GM11168 (cell line): Measurements from ENCODE around the gene TMEM30B.

ENCODE experiments used
- in situ Hi-C: fragments of 300-500 bp; cut with MboI; formaldehyde crosslinking; loops from one replicate; pipeline ENCODE4 v1.12.0; 2022; ENCODE audit warnings: low sequenced_read_pairs; ENCODE audit not compliant: unreplicated experiment

The TMEM30B gene

DNA sequence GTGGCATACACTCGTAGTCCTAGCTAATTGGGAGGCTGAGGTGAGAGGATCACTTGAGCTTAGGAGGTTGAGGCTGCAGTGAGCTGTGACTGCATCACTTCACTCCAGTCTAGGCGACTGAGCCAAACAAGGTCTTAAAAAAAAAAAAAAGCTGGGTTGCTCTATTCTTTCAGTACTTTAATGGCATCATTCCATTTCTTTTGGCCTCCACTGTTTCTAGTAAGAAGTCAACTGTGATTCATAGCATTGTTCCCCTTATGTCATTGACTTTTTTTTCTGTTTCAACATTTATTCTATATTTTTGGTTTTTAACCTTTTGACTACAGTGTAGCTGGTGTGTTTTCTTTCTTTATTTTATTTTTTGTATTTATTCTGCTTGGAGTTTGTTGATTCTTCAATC lies 23.6 kb upstream of the TMEM30B start:
- in situ Hi-C loops: loop anchor here (25.0 kb wide), 1 partner anchor 133 kb away; no protein-coding TSS in a partner anchor

DNA sequence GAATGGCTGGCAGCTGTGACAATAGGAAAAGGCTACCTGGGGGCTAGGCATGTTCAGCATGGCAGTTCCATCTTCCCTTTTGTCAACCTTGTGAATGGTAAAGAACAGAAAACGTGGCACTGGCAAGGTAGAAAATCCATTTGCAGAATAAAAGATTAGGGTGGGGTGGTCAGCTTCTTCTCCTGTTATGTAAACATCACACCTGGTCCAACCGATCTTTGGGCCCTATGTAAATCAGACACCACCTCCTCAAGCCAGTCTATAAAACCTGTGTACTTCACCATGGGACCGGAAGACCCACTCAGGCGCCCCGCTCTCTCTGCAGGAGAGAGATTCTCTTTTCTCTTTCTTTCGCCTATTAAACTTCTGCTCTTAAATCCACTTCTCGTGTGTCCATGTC lies 19.6 kb upstream of the TMEM30B start:
- in situ Hi-C loops: loop anchor here (25.0 kb wide), 1 partner anchor 137 kb away; no protein-coding TSS in a partner anchor

GRCh38 chr14:61300209-61300608 lies 19.1 kb upstream of the TMEM30B start:
- in situ Hi-C loops: loop anchor here (25.0 kb wide), 1 partner anchor 137 kb away; no protein-coding TSS in a partner anchor

DNA sequence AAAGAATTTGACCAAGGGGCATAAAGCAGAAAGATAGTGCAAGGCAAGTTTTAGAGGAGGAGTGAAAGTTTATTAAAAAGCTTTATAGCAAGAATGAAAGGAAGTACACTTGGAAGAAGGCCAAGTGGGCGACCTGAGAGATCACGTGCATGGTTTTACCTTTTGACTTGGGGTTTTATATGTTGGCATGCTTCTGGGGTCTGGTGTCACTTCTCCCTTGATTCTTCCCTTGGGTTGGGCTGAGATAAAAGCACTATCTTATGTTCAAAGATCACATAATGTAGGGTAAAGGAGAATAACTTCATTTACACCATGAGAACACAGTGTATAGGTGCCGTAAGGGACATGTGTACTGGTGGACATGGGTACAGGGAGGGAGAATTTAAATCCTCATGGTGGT lies 17.7 kb upstream of the TMEM30B start:
- in situ Hi-C loops: loop anchor here (10.0 kb wide), 1 partner anchor 526 kb away; no protein-coding TSS in a partner anchor

DNA sequence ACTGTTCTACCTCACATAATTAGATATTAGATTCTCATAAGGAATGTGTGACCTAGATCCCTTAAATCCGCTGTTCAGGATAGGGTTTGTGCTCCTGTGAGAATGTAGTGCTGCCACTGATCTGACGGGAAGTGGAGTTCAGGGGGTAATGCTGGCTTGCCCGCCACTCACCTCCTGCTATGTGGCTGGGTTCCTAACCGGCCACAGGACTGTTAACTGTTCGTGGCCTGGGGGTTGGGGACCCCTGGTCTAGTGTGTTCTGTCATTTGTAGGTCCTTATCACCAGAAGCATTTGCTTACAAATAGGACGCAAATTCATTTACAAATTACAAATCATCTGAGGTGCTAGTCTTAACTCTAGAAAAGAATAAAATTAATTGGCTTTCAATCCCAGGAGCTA lies 16.4 kb upstream of the TMEM30B start:
- in situ Hi-C loops: loop anchor here (10.0 kb wide), 1 partner anchor 527 kb away; no protein-coding TSS in a partner anchor

DNA sequence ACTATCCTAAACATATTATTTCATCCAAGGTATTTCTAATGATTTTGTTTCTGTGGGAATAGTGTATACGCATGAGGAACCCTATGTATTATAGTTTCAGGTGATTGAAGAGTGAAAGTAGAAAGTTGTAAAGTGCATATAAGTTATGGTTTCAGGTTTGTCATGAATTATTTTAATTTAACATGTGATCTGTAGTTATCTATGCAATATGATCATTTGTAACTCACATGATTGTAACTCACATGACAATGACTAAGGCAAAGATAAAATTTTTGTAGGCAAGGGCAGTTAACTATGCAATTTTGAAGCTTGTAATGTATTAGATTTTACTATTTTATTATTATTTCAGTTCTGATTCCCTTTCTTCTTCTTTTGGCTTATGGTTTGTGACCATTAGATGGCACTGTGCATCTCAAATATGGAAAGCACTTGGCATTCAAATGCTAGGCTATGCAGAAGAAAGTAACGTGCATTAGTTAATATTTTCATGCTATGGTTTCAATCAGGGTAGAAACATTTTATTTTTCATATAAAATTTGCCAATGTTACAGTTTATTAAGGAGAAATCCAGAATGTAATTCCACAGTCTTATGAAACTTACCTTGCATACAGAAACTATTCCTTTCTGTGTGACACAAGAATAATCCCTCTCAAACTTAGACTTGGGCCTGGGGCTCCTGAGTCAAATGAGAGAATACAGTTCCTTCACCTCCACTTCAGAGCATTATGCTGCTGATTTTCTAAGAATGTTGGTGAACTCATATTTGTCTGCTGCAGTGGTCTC lies 15.8 kb upstream of the TMEM30B start:
- in situ Hi-C loops: loop anchor here (10.0 kb wide), 1 partner anchor 528 kb away; no protein-coding TSS in a partner anchor

DNA sequence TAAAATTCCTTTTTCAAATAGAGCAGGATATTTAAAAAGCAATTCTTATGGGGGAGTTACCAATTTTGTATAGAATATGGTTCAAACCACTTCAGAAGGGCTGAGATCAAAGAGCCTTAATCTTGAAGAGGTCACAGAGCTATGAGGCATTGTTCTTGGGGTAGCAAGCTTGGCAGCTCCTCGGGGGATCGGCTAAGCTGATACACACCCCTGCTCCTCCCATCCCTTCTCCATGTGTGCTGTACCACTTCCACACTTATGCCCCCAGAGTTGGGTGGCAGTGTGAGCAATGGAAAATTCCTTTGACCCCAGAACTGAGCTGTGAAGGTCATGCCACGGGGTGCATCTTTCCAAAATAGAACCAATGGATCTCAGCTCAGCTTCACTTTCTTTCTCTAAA lies 15.0 kb upstream of the TMEM30B start:
- in situ Hi-C loops: loop anchor here (10.0 kb wide), 1 partner anchor 529 kb away; no protein-coding TSS in a partner anchor

DNA sequence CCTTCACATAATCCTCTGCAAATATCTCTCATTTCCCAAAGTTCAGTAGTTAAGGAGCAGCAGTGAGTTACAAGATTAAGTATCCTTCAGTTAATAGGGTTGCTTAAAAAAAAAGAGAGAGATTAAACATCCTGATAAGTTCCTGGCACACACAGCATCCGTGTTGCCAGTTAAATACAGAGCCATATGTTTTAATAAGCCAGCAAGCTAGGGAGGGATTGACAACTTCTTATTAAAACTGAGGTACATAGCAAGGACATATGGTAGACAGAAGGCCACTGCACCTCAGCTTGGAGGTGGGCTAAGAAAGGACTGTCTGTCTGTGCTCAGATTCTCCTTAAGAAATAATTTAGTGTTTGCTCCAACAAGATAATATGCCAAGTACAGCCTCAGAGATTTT lies 9.6 kb upstream of the TMEM30B start:
- in situ Hi-C loops: loop anchor here (10.0 kb wide), 1 partner anchor 534 kb away; no protein-coding TSS in a partner anchor

- in situ Hi-C loops: no loop called here
Observed at GRCh38 chr14:61288720-61289119, 7.6 kb upstream of the TMEM30B start.

- in situ Hi-C loops: no loop called here
Observed at GRCh38 chr14:61288228-61288627, 7.1 kb upstream of the TMEM30B start.

GRCh38 chr14:61287196-61287595 lies 6.1 kb upstream of the TMEM30B start:
- in situ Hi-C loops: no loop called here

DNA sequence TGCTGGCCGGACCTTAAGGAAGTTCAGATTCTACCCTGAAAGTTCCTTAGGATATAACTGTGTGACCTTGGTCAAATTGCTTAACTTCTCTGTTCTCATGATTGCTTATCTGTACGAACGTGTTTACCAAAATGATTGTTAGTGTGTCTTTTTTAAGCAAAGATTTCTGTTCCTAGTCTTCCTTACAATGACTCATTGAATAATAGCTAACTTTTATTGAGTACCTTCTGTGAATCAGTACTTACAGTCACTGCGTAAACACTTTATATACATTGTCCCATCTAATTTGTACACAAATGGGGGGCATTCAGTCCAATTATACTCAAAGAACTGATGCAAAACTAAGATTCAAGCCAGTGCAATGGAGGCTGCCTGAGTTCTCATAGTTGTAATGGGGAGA lies 4.2 kb upstream of the TMEM30B start:
- in situ Hi-C loops: no loop called here

GRCh38 chr14:61284001-61284400 lies 2.9 kb upstream of the TMEM30B start:
- in situ Hi-C loops: no loop called here

DNA sequence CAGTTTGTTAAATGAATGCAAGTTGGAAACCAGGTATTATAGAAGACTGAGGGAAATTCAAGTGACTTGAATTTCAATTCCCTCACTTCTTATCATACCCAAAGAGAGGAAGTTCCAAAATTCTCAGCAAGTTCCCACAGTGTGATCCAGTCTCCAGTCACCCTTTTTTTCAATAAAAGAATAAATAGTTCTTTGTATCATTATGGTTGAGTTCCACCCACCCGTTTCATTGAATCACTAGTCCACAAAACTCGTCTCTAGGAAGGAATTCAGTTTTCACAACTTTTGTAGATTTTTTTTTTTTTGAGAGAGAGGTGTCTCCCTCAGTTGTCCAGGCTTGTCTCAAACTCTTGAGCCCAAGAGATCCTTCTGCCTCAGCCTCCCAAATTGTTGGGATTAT lies 1.6 kb upstream of the TMEM30B start:
- in situ Hi-C loops: no loop called here

- in situ Hi-C loops: no loop called here
Observed at GRCh38 chr14:61281948-61282275, 774 bp upstream of the TMEM30B start.

DNA sequence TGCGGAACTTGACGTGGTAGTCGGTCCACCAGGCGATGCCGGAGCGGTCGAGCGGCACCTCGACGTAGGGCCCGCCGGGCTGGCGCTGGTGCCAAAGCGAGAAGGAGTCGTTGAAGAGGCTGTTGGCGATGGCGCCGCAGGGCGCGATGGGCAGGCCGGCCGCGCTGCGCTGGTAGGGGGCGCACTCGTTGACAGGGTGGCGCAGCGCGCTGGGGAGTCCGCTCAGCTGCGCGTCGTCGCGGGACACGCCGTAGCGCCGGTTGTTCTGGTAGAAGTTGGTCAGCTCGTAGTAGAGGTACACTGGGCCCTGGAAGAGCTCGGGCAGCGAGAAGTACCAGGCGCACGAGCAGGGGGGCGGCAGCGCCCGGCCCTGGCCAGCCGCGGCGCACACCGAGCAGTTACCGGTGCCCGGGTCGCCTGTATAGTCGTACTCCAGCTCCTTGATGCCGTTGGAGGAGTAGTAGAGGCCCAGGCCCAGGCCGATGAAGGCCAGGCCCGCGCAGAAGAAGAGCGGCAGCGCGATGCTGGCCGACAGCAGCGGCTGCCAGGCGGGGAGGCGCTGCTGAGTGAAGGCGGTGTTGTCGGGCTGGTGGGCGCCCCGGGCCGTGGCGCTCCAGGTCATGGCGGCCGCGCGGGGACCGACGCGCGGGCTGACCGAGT lies 482 bp downstream of the TMEM30B start:
- in situ Hi-C loops: no loop called here

DNA sequence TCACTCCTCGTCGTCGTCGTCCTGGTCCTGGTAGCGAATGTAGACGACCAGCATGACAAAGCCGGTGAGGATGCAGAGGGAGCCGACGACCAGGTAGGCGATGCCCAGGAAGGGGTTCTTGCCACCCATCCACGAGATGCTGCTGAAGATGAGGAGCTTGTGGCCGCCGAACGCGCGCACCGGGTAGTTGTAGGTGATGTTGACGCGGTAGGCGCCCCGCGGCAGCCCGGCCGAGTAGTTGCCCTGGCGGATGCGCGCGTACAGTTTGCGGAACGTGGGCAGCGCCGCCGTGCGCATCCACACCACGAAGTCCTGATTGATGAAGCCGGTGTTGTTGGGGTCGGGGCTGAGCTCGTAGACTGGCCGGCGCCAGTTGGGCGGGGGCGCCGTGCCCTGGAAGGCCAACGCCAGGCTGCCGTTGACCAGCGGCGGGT lies 1.0 kb downstream of the TMEM30B start:
- in situ Hi-C loops: no loop called here

DNA sequence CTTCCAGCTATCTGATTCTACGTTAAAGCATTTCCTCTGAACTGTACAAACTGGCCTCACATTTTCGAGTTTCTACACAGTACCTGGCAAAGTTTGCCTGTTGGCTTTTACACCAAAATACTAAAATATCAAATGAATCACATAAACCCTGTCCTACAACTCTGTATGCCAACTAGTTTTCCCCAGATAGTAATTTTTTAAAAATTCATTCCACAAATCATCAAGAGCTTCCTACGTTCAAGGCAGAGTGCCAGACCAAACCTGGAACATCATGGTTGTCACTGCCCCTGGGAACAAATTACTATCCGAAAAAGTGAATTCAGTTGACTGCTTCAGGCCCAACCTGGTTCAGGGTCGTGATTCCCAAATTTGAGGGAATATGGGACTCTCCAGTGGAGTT lies 2.1 kb downstream of the TMEM30B start:
- in situ Hi-C loops: no loop called here

- in situ Hi-C loops: no loop called here
Observed at GRCh38 chr14:61277784-61278183, 3.4 kb downstream of the TMEM30B start.

DNA sequence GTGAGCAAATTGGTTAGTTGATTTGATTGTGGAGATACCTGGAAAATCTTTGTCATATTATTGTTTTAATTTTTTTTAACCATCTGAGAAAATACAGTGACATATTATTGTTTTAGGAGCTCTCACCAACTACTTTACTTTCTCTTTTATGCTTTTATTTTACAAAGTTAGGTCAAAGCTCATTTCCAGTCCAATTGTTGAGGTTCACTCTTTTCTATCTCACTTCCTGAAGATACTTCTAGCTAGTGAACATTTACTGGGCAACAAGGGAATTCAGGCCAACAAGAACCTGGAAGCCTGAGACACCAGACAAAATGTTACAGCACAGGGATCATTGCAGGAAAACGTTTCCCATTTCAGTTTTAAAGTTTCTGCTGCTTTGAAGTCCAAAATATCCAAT lies 3.9 kb downstream of the TMEM30B start:
- in situ Hi-C loops: no loop called here

GRCh38 chr14:61271552-61271951 lies 9.6 kb downstream of the TMEM30B start:
- in situ Hi-C loops: loop anchor here (25.0 kb wide), 1 partner anchor 934 kb away; no protein-coding TSS in a partner anchor
